H1 (cell line): ENCODE results near the gene MBD3L3. TPM values are rescaled to one million over a fixed set of nuclear protein-coding genes. Genes with fewer than 3 reads are reported as not detected.
"Not testable (repeated sequence)": the region's sequence is repeated elsewhere in the genome, so short reads cannot be mapped to it uniquely, and the experiment has no call there.

Source experiments
- CTCF ChIA-PET: fragments of 300-600 bp; sonication (Branson Sonifier 250); formaldehyde crosslinking; loops from one replicate; lab custom pipeline; 2021; ENCODE audit not compliant: partially characterized antibody; lab: Charles Lee
- POLR2A ChIA-PET: fragments of 300-600 bp; sonication (Branson Sonifier 250); formaldehyde crosslinking; loops from one replicate; lab custom pipeline; 2021; ENCODE audit warnings: inconsistent platforms; ENCODE audit not compliant: partially characterized antibody; lab: Charles Lee
- DNase-seq, 2 experiments: peaks; one replicate each; pipeline versions ENCODE4 v3.0.0 to v3.0.0-alpha.2; 2010 to 2022; ENCODE audit warnings: low spot score in 2 of 2, low read depth in 1 of 2, mixed read lengths in 1 of 2
- FAIRE-seq: peaks from 2 replicates; lab custom pipeline; 2011; peaks lifted over from hg19 to GRCh38; lab: Jason Lieb, UNC
- H2AFZ ChIP-seq: 2 replicates; pipeline ENCODE4 v1.8.1; 2012; ENCODE audit warnings: low read length, inconsistent platforms
- H2AK5ac ChIP-seq: 2 replicates; pipeline ENCODE4 v1.6.1; 2013; ENCODE audit warnings: low read depth, low read length
- H2BK120ac ChIP-seq: replicated peaks from 2 replicates; pipeline ENCODE3; 2013; ENCODE audit warnings: low read depth, low read length, inconsistent platforms
- H2BK12ac ChIP-seq: 2 replicates; pipeline ENCODE4 v1.6.1; 2013; ENCODE audit warnings: low read depth, low read length
- H2BK15ac ChIP-seq: 2 replicates; pipeline ENCODE4 v1.6.1; 2013; ENCODE audit warnings: low read length
- H2BK20ac ChIP-seq: 2 replicates; pipeline ENCODE4 v1.6.1; 2013; ENCODE audit warnings: low read length
- H2BK5ac ChIP-seq: 2 replicates; pipeline ENCODE4 v1.6.1; 2013; ENCODE audit warnings: low read depth, low read length
- H3K14ac ChIP-seq: 2 replicates; pipeline ENCODE4 v1.6.1; 2013; ENCODE audit warnings: inconsistent platforms; ENCODE audit not compliant: insufficient read length
- H3K18ac ChIP-seq: 2 replicates; pipeline ENCODE4 v1.6.1; 2013; ENCODE audit warnings: low read length; ENCODE audit errors: extremely low read depth
- H3K23ac ChIP-seq: 2 replicates; pipeline ENCODE4 v1.6.1; 2013; ENCODE audit warnings: inconsistent platforms; ENCODE audit not compliant: insufficient read length
- H3K23me2 ChIP-seq: 2 replicates; pipeline ENCODE4 v1.6.1; 2013; ENCODE audit warnings: low read depth, low read length
- H3K27ac ChIP-seq: 2 replicates; pipeline ENCODE4 v1.6.1; 2011; ENCODE audit warnings: low read depth, low read length, inconsistent platforms
- H3K27me3 ChIP-seq, 4 experiments: replicated peaks in 1 of 4; 1 replicate in 1 of 4; 2 replicates in 3 of 4; pipeline versions ENCODE4 v1.6.1 to v1.8.1; 2011 to 2013; ENCODE audit warnings: low read length in 3 of 4, mild to moderate bottlenecking in 3 of 4, inconsistent platforms in 2 of 4, mixed read lengths in 2 of 4, moderate library complexity in 1 of 4; ENCODE audit not compliant: control insufficient read depth in 3 of 4, insufficient read depth in 3 of 4; ENCODE audit errors: extremely low read depth in 1 of 4
- H3K36me3 ChIP-seq, 4 experiments: 2 replicates each; pipeline versions ENCODE4 v1.6.1 to v1.8.1; 2011 to 2013; ENCODE audit warnings: mild to moderate bottlenecking in 4 of 4, low read length in 3 of 4, moderate library complexity in 2 of 4, control low read depth in 1 of 4, inconsistent platforms in 1 of 4; ENCODE audit not compliant: insufficient read depth in 4 of 4, control insufficient read depth in 2 of 4
- H3K4ac ChIP-seq: replicated peaks from 2 replicates; pipeline ENCODE3; 2013; ENCODE audit warnings: low read length, low read depth, mixed read lengths, inconsistent platforms; ENCODE audit not compliant: insufficient read length
- H3K4me1 ChIP-seq, 4 experiments: replicated peaks in 1 of 4; 1 replicate in 1 of 4; 2 replicates in 3 of 4; pipeline versions ENCODE4 v1.6.1 to v1.8.1; 2011 to 2013; ENCODE audit warnings: low read length in 3 of 4, inconsistent platforms in 2 of 4, mixed read lengths in 1 of 4; ENCODE audit not compliant: insufficient read depth in 4 of 4, control insufficient read depth in 3 of 4
- H3K4me2 ChIP-seq, 2 experiments: 2 replicates each; pipeline versions ENCODE4 v1.6.1 to v1.8.1; 2011 to 2013; ENCODE audit warnings: low read depth in 2 of 2, low read length in 2 of 2, control low read depth in 1 of 2, inconsistent platforms in 1 of 2, mild to moderate bottlenecking in 1 of 2; ENCODE audit not compliant: insufficient read depth in 1 of 2
- H3K4me3 ChIP-seq, 4 experiments: fragments of 200-600, 300-600 bp in 1 of 4; sonication (generic), shearing (Covaris generic), sonication (Bioruptor Twin) in 1 of 4; 2 replicates each; pipeline versions ENCODE4 v1.5.1 to v1.8.1; 2011 to 2016; ENCODE audit warnings: low read length in 4 of 4, low read depth in 3 of 4, control low read depth in 2 of 4, inconsistent platforms in 2 of 4, mild to moderate bottlenecking in 2 of 4, mixed read lengths in 1 of 4, moderate library complexity in 1 of 4; ENCODE audit not compliant: insufficient read depth in 2 of 4; ENCODE audit errors: extremely low read depth in 1 of 4
- H3K56ac ChIP-seq: replicated peaks from 2 replicates; pipeline ENCODE3; 2013; ENCODE audit warnings: low read depth, mild to moderate bottlenecking, mixed read lengths, low read length, inconsistent platforms; ENCODE audit not compliant: insufficient read length
- H3K79me1 ChIP-seq: 2 replicates; pipeline ENCODE4 v1.6.1; 2013; ENCODE audit warnings: low read depth, low read length, control low read depth
- H3K79me2 ChIP-seq, 2 experiments: 2 replicates each; pipeline versions ENCODE4 v1.6.1 to v1.8.1; 2012 to 2013; ENCODE audit warnings: low read length in 2 of 2, mild to moderate bottlenecking in 2 of 2, inconsistent platforms in 1 of 2; ENCODE audit not compliant: insufficient read depth in 2 of 2, control insufficient read depth in 1 of 2
- H3K9ac ChIP-seq, 4 experiments: replicated peaks in 1 of 4; 1 replicate in 1 of 4; 2 replicates in 3 of 4; pipeline versions ENCODE4 v1.6.1 to v1.8.1; 2011 to 2013; ENCODE audit warnings: low read depth in 3 of 4, low read length in 3 of 4, control low read depth in 2 of 4, mild to moderate bottlenecking in 2 of 4, moderate library complexity in 2 of 4, inconsistent platforms in 1 of 4; ENCODE audit errors: extremely low read depth in 1 of 4
- H3K9me3 ChIP-seq, 2 experiments: 2 replicates each; pipeline versions ENCODE4 v1.6.1 to v1.8.1; 2012 to 2013; ENCODE audit warnings: mild to moderate bottlenecking in 2 of 2, moderate library complexity in 2 of 2, control low read depth in 1 of 2, inconsistent platforms in 1 of 2, low read depth in 1 of 2, low read length in 1 of 2, mixed read lengths in 1 of 2; ENCODE audit not compliant: insufficient read depth in 2 of 2
- H4K20me1 ChIP-seq, 2 experiments: replicated peaks in 1 of 2; 2 replicates each; pipeline versions ENCODE3 to v1.8.1; 2011 to 2013; ENCODE audit warnings: inconsistent platforms in 2 of 2, low read length in 2 of 2, mild to moderate bottlenecking in 1 of 2; ENCODE audit not compliant: insufficient read depth in 2 of 2, control insufficient read depth in 1 of 2
- H4K5ac ChIP-seq: 2 replicates; pipeline ENCODE4 v1.6.1; 2013; ENCODE audit warnings: low read length, low read depth, mixed read lengths, inconsistent platforms; ENCODE audit not compliant: insufficient read length
- H4K8ac ChIP-seq: 2 replicates; pipeline ENCODE4 v1.8.0; 2013; ENCODE audit warnings: mild to moderate bottlenecking, moderate library complexity, low read length, inconsistent platforms; ENCODE audit not compliant: insufficient read depth; ENCODE audit errors: extremely low read depth
- H4K91ac ChIP-seq: replicated peaks from 2 replicates; pipeline ENCODE3; 2013; ENCODE audit warnings: low read length, mixed read lengths, inconsistent platforms; ENCODE audit not compliant: insufficient read length
- RAD21 ChIP-seq, 2 experiments: IDR thresholded peaks in 1 of 2; conservative IDR thresholded peaks in 1 of 2; 2 replicates each; pipeline ENCODE4 v1.6.1; 2011; ENCODE audit warnings: low read depth in 2 of 2, low read length in 2 of 2, improper control_type of control experiment in 1 of 2, inconsistent platforms in 1 of 2, mild to moderate bottlenecking in 1 of 2, moderate library complexity in 1 of 2
- WGBS, 2 experiments: shearing (Covaris generic) in 1 of 2; methylation state at CpG; one replicate each; pipeline versions ENCODE4 v1.1.6 to v1.1.7; 2013 to 2015; ENCODE audit warnings: low lambda C conversion rate in 2 of 2, mixed read lengths in 2 of 2, inconsistent platforms in 1 of 2, low coverage in 1 of 2, missing lambda C conversion rate in 1 of 2; ENCODE audit not compliant: insufficient replicate concordance in 2 of 2, insufficient coverage in 1 of 2, insufficient read length in 1 of 2; ENCODE audit errors: extremely low coverage in 1 of 2, missing lambda C conversion rate in 1 of 2; 5-methylcytosine and 5-hydroxymethylcytosine counted together
- polyA plus RNA-seq, 7 experiments: library from polyadenylated mRNA; depleted of rRNA in 3 of 7; stranded (reverse) in 5 of 7; unstranded in 2 of 7; fragments of >200 nt in 5 of 7; fragments of 200-250 nt in 2 of 7; gene quantifications; 1 replicate in 5 of 7; 2 replicates in 1 of 7; 4 replicates in 1 of 7; pipeline versions ENCODE4 v1.2.1 to v1.2.3, GENCODE V29; 2011 to 2013; ENCODE audit warnings: missing spikeins in 2 of 7, mixed read lengths in 2 of 7
- total RNA-seq: library from RNA; stranded (reverse); fragmentation: NEBNext Ultra II Directional; extraction: Animal tissue kit (Norgen Biotek cat#: 25700); gene quantifications from 2 replicates; pipeline ENCODE4 v1.2.1, GENCODE V29; 2021
- TF ChIP-seq, protein P1 (sequence below), 3 experiments: IDR thresholded peaks; 1 replicate in 2 of 3; 2 replicates in 1 of 3; pipeline versions ENCODE4 v1.5.1 to v1.6.1; 2011; ENCODE audit warnings: low read length in 3 of 3, mild to moderate bottlenecking in 3 of 3, inconsistent platforms in 2 of 3, low read depth in 1 of 3, moderate library complexity in 1 of 3; ENCODE audit not compliant: insufficient read depth in 1 of 3; ENCODE audit errors: control extremely low read depth in 1 of 3

The MBD3L3 gene
- total and polyA plus RNA-seq, 2 of the 8 experiments (the other 6 are each of a cell fraction or from before 2014, with no cell fraction given) = not detected

DNA sequence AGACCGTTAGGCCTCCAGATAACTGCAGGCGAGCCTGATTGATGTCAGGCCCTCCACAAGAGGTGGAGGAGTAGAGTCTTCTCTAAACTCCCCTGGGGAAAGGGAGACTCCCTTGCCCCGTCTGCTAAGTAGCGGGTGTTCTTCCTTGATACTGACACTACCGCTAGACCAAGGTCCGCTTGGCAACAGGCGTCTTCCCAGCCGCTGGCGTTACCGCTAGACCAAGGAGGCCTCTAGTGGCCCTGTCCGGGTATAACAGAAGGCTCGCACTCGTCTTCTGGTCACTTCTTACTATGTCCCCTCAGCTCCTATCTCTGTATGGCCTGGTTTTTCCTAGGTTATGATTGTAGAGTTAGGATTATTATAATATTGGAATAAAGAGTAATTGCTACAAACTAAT lies 8.6 kb upstream of the MBD3L3 start:
- H2BK20ac ChIP-seq, H3K4me2 ChIP-seq, H3K27me3 ChIP-seq, H3K9ac ChIP-seq, H3K56ac ChIP-seq, H3K27ac ChIP-seq, H2BK5ac ChIP-seq, H3K4me1 ChIP-seq, H2AK5ac ChIP-seq, H3K4me3 ChIP-seq, H3K18ac ChIP-seq, H4K5ac ChIP-seq, H2BK15ac ChIP-seq, H3K23me2 ChIP-seq, H3K36me3 ChIP-seq, POLR2A ChIA-PET, H3K79me1 ChIP-seq, H3K79me2 ChIP-seq, FAIRE-seq, H2BK120ac ChIP-seq, H3K23ac ChIP-seq, H3K4ac ChIP-seq, CTCF ChIA-PET, H4K8ac ChIP-seq, H4K91ac ChIP-seq, H2BK12ac ChIP-seq, H3K14ac ChIP-seq, H2AFZ ChIP-seq, H4K20me1 ChIP-seq: not testable (repeated sequence)
- WGBS, 2 experiments = 42% methylated on average over 13 of the region's 13 CpGs; no CpG with 5 or more reads in 1 of the 2 experiments
- peaks cover 6 to 15% of the 10 kb centered on the region in 2 experiments; a peak in 2 of 4 replicates for H3K9me3 ChIP-seq
- TF ChIP-seq, protein P1, sequence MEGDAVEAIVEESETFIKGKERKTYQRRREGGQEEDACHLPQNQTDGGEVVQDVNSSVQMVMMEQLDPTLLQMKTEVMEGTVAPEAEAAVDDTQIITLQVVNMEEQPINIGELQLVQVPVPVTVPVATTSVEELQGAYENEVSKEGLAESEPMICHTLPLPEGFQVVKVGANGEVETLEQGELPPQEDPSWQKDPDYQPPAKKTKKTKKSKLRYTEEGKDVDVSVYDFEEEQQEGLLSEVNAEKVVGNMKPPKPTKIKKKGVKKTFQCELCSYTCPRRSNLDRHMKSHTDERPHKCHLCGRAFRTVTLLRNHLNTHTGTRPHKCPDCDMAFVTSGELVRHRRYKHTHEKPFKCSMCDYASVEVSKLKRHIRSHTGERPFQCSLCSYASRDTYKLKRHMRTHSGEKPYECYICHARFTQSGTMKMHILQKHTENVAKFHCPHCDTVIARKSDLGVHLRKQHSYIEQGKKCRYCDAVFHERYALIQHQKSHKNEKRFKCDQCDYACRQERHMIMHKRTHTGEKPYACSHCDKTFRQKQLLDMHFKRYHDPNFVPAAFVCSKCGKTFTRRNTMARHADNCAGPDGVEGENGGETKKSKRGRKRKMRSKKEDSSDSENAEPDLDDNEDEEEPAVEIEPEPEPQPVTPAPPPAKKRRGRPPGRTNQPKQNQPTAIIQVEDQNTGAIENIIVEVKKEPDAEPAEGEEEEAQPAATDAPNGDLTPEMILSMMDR (IDR thresholded peaks at IDR 0.05; ENCODE audit: control extremely low read depth in 1 of 3, insufficient read depth in 1 of 3, low read depth in 1 of 3, low read length in 3 of 3) = peak; percentile 46 to 55 (median 54)
- peak; percentile 53 to 58 for TF ChIP-seq RAD21 (IDR thresholded peaks at IDR 0.05 in 1 of 2, conservative IDR thresholded peaks at IDR 0.05 in 1 of 2; ENCODE audit: low read depth in 2 of 2, low read length in 2 of 2)
- peak; percentile 9 to 51 for DNase-seq
